ENCODE results near the gene DNAJC27. TPM values are rescaled to one million over a fixed set of nuclear protein-coding genes. Genes with fewer than 3 reads are reported as not detected.

DNAJC27 gene
- total RNA-seq, 1 donor from 2014 or later, result 19.1 TPM

DNA sequence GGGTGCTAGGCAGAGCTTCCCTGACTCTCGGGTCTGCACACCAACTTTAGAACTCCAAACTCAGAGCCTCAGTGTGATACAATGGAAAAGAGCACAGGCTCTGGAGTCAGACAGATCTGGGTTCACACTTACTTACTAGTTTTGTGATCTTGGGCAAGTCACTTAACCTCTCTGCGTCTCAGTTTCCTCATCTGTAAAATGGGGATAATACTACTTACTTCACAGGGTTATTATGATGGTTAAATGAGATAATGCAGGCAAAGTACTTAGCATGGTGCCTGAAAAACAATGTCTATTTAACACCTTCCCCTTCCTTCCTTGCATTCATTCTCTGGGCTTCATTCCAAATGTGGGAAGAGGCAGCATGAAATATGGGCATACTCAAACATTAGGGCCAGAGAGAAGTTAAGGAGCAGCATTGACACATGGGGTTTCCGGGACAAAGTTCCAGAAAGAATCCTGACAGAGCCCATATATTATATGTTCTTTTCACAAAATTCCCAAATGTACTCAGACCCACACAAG lies 13.3 kb downstream of the DNAJC27 start:
- TF ChIP-seq EZH2phosphoT487 (IDR thresholded peaks at IDR 0.05), result no peak
- TF ChIP-seq, protein P1, sequence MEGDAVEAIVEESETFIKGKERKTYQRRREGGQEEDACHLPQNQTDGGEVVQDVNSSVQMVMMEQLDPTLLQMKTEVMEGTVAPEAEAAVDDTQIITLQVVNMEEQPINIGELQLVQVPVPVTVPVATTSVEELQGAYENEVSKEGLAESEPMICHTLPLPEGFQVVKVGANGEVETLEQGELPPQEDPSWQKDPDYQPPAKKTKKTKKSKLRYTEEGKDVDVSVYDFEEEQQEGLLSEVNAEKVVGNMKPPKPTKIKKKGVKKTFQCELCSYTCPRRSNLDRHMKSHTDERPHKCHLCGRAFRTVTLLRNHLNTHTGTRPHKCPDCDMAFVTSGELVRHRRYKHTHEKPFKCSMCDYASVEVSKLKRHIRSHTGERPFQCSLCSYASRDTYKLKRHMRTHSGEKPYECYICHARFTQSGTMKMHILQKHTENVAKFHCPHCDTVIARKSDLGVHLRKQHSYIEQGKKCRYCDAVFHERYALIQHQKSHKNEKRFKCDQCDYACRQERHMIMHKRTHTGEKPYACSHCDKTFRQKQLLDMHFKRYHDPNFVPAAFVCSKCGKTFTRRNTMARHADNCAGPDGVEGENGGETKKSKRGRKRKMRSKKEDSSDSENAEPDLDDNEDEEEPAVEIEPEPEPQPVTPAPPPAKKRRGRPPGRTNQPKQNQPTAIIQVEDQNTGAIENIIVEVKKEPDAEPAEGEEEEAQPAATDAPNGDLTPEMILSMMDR (IDR thresholded peaks at IDR 0.05), result no peak
- Mint-ChIP-seq H3K27me3 (ENCODE audit: insufficient read depth, low read depth) (no peaks in the 10 kb centered on the region), H3K4me1 (no peaks in the 10 kb centered on the region), H3K36me3 (peaks cover 69% of the 10 kb centered on the region), H3K9me3 (peaks cover 13% of the 10 kb centered on the region), H3K4me3 (no peak overlapping the region), H3K27ac (no peak overlapping the region)
- Histone ChIP-seq H3K9ac (no peak overlapping the region), H2AFZ (replicated peaks) (no peak overlapping the region), H3K4me2 (no peak overlapping the region), H3K4me1 (peaks cover 4% of the 10 kb centered on the region), H3K27ac (no peak overlapping the region), H3K9me3 (ENCODE audit: low read depth) (no peaks in the 10 kb centered on the region), H3F3A (ENCODE audit: low read depth) (no peaks in the 10 kb centered on the region), H3K36me3 (peaks cover 24% of the 10 kb centered on the region), H4K20me1 (ENCODE audit: low read depth) (no peaks in the 10 kb centered on the region), H3K79me2 (ENCODE audit: low read depth) (no peaks in the 10 kb centered on the region), H3K27me3 (no peaks in the 10 kb centered on the region), H3K4me3 (no peak overlapping the region)
- DNase-seq (ENCODE audit: low spot score), result no peak

DNA sequence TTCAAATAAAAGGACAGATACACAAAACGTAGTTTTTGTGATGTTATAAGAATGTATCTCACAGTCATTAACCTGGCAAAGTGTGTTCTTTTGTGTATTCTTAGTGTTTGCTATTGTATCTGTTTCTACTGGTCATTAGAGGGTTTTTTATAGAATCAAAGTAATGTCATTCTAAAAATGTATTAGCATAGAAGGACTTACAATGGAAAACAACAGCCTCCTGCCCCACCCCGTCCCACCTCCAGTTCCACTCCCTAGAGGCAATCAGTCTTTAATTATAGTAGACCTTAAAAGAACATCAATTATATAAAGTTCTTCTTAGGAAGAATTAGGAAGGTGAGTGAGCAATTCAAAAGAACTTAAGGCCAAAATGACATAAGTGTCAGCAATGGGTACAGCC lies 13.8 kb downstream of the DNAJC27 start:
- no peak overlapping the region for H3K4me3 Mint-ChIP-seq
- H3K27ac Mint-ChIP-seq, result no peak overlapping the region
- TF ChIP-seq, protein P1 (IDR thresholded peaks at IDR 0.05), result no peak
- TF ChIP-seq EZH2phosphoT487 (IDR thresholded peaks at IDR 0.05) (no peak), EZH2 (IDR thresholded peaks at IDR 0.05) (no peak)
- no peak overlapping the region for H3K27ac ChIP-seq
- H3K36me3 Mint-ChIP-seq, result peaks cover 71% of the 10 kb centered on the region
- peaks cover 4% of the 10 kb centered on the region for H3K4me1 ChIP-seq
- H3K9ac ChIP-seq, result no peak overlapping the region
- H3K27me3 Mint-ChIP-seq (ENCODE audit: insufficient read depth, low read depth), result peaks cover 2% of the 10 kb centered on the region
- H3K79me2 ChIP-seq (ENCODE audit: low read depth), result no peaks in the 10 kb centered on the region
- H3K9me3 ChIP-seq (ENCODE audit: low read depth), result no peaks in the 10 kb centered on the region
- H3K4me2 ChIP-seq, result no peak overlapping the region
- no peak overlapping the region for H2AFZ ChIP-seq (replicated peaks)
- H3K27me3 ChIP-seq, result no peaks in the 10 kb centered on the region
- no peak overlapping the region for H3K4me3 ChIP-seq
- no peaks in the 10 kb centered on the region for H3F3A ChIP-seq (ENCODE audit: low read depth)
- no peak for DNase-seq (ENCODE audit: low spot score)
- peaks cover 13% of the 10 kb centered on the region for H3K9me3 Mint-ChIP-seq
- no peaks in the 10 kb centered on the region for H4K20me1 ChIP-seq (ENCODE audit: low read depth)
- H3K36me3 ChIP-seq, result peaks cover 19% of the 10 kb centered on the region
- H3K4me1 Mint-ChIP-seq, result no peaks in the 10 kb centered on the region

DNA sequence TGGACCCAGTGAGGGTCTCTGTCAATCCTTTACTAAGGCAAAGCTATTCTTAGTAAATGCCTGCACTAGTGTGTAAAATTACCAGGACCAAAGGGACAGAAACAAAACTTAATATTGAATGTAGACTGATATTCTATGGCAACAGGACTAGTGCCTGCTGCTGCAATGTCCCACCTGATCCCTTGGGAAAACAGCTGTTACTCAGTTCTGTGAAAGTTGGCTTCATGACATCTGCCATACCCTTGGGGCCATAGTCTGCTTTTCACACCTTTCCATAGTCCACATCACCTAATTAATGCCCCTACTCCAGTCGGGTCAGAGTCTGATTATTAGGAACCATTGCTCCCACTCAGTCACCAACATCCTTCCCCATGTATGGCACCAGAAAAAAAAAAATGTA lies 14.5 kb downstream of the DNAJC27 start:
- DNase-seq (ENCODE audit: low spot score), result no peak

More for the DNA sequence above, 14.5 kb downstream of the DNAJC27 start:
- Histone ChIP-seq H3K9ac (no peak overlapping the region), H3K36me3 (peaks cover 12% of the 10 kb centered on the region), H3K4me1 (no peaks in the 10 kb centered on the region), H4K20me1 (ENCODE audit: low read depth) (no peaks in the 10 kb centered on the region), H3K27me3 (no peaks in the 10 kb centered on the region), H2AFZ (replicated peaks) (no peak overlapping the region), H3K4me3 (no peak overlapping the region), H3K4me2 (no peak overlapping the region), H3F3A (ENCODE audit: low read depth) (no peaks in the 10 kb centered on the region), H3K27ac (no peak overlapping the region), H3K79me2 (ENCODE audit: low read depth) (no peaks in the 10 kb centered on the region), H3K9me3 (ENCODE audit: low read depth) (no peaks in the 10 kb centered on the region)
- Mint-ChIP-seq H3K27me3 (ENCODE audit: insufficient read depth, low read depth) (peaks cover 2% of the 10 kb centered on the region), H3K9me3 (peaks cover 13% of the 10 kb centered on the region), H3K4me3 (no peak overlapping the region), H3K36me3 (peaks cover 69% of the 10 kb centered on the region), H3K27ac (no peak overlapping the region), H3K4me1 (no peaks in the 10 kb centered on the region)
- TF ChIP-seq EZH2phosphoT487 (IDR thresholded peaks at IDR 0.05) (no peak), EZH2 (IDR thresholded peaks at IDR 0.05) (no peak)
- TF ChIP-seq, protein P1 (IDR thresholded peaks at IDR 0.05), result no peak
